GM23338 (cell line): ENCODE measurements around the gene GRPR. TPM values are rescaled to one million over a fixed set of nuclear protein-coding genes. Genes with fewer than 3 reads are reported as not detected.

ENCODE experiments used
- ATAC-seq: fragments of 200-7000 bp; cut with Tn5 transposase; 3 replicates; pipeline ENCODE4 v1.9.1; 2020
- DNase-seq: peaks from one replicate; pipeline ENCODE4 v3.0.0-alpha.2; 2015; ENCODE audit warnings: low spot score
- H2AFZ ChIP-seq: fragments of 200-600 bp; sonication (generic); 2 replicates; pipeline ENCODE4 v1.8.0; 2016; ENCODE audit warnings: antibody characterized with exemption, mild to moderate bottlenecking, moderate library complexity
- H3F3A ChIP-seq: fragments of 200-600 bp; sonication (generic); replicated peaks from 2 replicates; pipeline ENCODE4 v1.8.0; 2017; ENCODE audit warnings: antibody characterized with exemption, mixed run types, low read depth
- H3K27ac ChIP-seq: fragments of 200-600 bp; sonication (generic); 2 replicates; pipeline ENCODE4 v1.6.1; 2016; ENCODE audit warnings: low read depth
- H3K27me3 ChIP-seq: fragments of 200-600 bp; sonication (generic); 2 replicates; pipeline ENCODE4 v1.8.0; 2016; ENCODE audit warnings: mild to moderate bottlenecking, mixed run types, moderate library complexity; ENCODE audit not compliant: insufficient read depth
- H3K36me3 ChIP-seq: fragments of 200-600 bp; sonication (generic); 2 replicates; pipeline ENCODE4 v1.8.0; 2016; ENCODE audit warnings: mild to moderate bottlenecking; ENCODE audit not compliant: insufficient read depth
- H3K4me1 ChIP-seq: fragments of 200-600 bp; sonication (generic); 2 replicates; pipeline ENCODE4 v1.8.0; 2016; ENCODE audit warnings: mild to moderate bottlenecking, moderate library complexity; ENCODE audit not compliant: insufficient read depth
- H3K4me2 ChIP-seq: fragments of 200-600 bp; sonication (generic); 2 replicates; pipeline ENCODE4 v1.7.1; 2017; ENCODE audit warnings: mixed run types
- H3K4me3 ChIP-seq: fragments of 200-600 bp; sonication (generic); 2 replicates; pipeline ENCODE4 v1.6.1; 2016; ENCODE audit warnings: mixed run types
- H3K79me2 ChIP-seq: fragments of 200-600 bp; sonication (generic); replicated peaks from 2 replicates; pipeline ENCODE4 v1.8.0; 2017; ENCODE audit warnings: mild to moderate bottlenecking; ENCODE audit not compliant: insufficient read depth
- H3K9me2 ChIP-seq: fragments of 200-600 bp; sonication (generic); 2 replicates; pipeline ENCODE4 v1.8.0; 2017; ENCODE audit not compliant: insufficient read depth
- H4K20me1 ChIP-seq: fragments of 200-600 bp; sonication (generic); replicated peaks from 2 replicates; pipeline ENCODE4 v1.8.0; 2017; ENCODE audit warnings: mild to moderate bottlenecking; ENCODE audit not compliant: insufficient read depth
- H3K27ac Mint-ChIP-seq: 2 replicates; pipeline ENCODE4 v1.8.0; 2020; ENCODE audit warnings: inconsistent platforms, mild to moderate bottlenecking, moderate library complexity, mixed read lengths
- H3K27me3 Mint-ChIP-seq: 3 replicates; pipeline ENCODE4 v1.8.0; 2022; ENCODE audit warnings: low read depth, mild to moderate bottlenecking, moderate library complexity, mixed read lengths, inconsistent platforms; ENCODE audit not compliant: insufficient read depth, poor library complexity
- H3K36me3 Mint-ChIP-seq: 3 replicates; pipeline ENCODE4 v1.8.0; 2021; ENCODE audit warnings: low read depth, mild to moderate bottlenecking, inconsistent platforms, moderate library complexity, mixed read lengths
- H3K4me1 Mint-ChIP-seq: 3 replicates; pipeline ENCODE4 v1.8.0; 2020; ENCODE audit warnings: mild to moderate bottlenecking, inconsistent platforms, mixed read lengths
- H3K4me3 Mint-ChIP-seq: 3 replicates; pipeline ENCODE4 v1.8.0; 2021; ENCODE audit warnings: moderate library complexity, mild to moderate bottlenecking, inconsistent platforms, mixed read lengths
- H3K9me3 Mint-ChIP-seq: 3 replicates; pipeline ENCODE4 v1.8.0; 2020; ENCODE audit warnings: moderate library complexity, mild to moderate bottlenecking, inconsistent platforms, mixed read lengths
- EZH2 ChIP-seq: fragments of 200-600 bp; sonication (generic); IDR thresholded peaks from one replicate; pipeline ENCODE4 v1.8.0; 2017; ENCODE audit warnings: antibody characterized with exemption, mild to moderate bottlenecking, low read depth; ENCODE audit not compliant: unreplicated experiment
- EZH2phosphoT487 ChIP-seq: fragments of 200-600 bp; sonication (generic); IDR thresholded peaks from one replicate; pipeline ENCODE4 v1.8.1; 2018; ENCODE audit warnings: antibody characterized with exemption; ENCODE audit not compliant: unreplicated experiment
- JUNB ChIP-seq: IDR thresholded peaks from one replicate; pipeline ENCODE4 v1.6.1; 2016; ENCODE audit warnings: antibody characterized with exemption; ENCODE audit not compliant: unreplicated experiment
- NANOG ChIP-seq: IDR thresholded peaks from 2 replicates; pipeline ENCODE4 v1.6.1; 2016; ENCODE audit warnings: antibody characterized with exemption, borderline replicate concordance
- POLR2AphosphoS5 ChIP-seq: IDR thresholded peaks from 2 replicates; pipeline ENCODE4 v1.6.1; 2016; ENCODE audit warnings: antibody characterized with exemption, low read depth
- STAT1 ChIP-seq: IDR thresholded peaks from one replicate; pipeline ENCODE4 v1.6.1; 2016; ENCODE audit warnings: antibody characterized with exemption; ENCODE audit not compliant: unreplicated experiment
- ZNF331 ChIP-seq: fragments of 250-450 bp; sonication (Bioruptor Pico); IDR thresholded peaks from 2 replicates; pipeline ENCODE4 v1.5.0; 2020; ENCODE audit warnings: low read depth, mild to moderate bottlenecking, moderate library complexity
- polyA plus RNA-seq: library from polyadenylated mRNA; unstranded; fragments of >200 nt; fragmentation: Nextera tagmentation; extraction: Ambion mirVana; gene quantifications from 2 replicates; pipeline ENCODE4 v1.2.1, GENCODE V29; 2016
- total RNA-seq: library from RNA; depleted of rRNA; stranded (reverse); fragments of >200 nt; shearing (Covaris generic); gene quantifications from 2 replicates; pipeline ENCODE4 v1.2.3, GENCODE V29; 2014
- TF ChIP-seq, protein P1 (sequence below): fragments of 250-450 bp; sonication (Bioruptor Pico); IDR thresholded peaks from 2 replicates; pipeline ENCODE4 v1.5.0; 2020; ENCODE audit warnings: mild to moderate bottlenecking, moderate library complexity
- TF ChIP-seq, protein P2 (sequence below): IDR thresholded peaks from 2 replicates; pipeline ENCODE4 v1.6.1; 2016; ENCODE audit warnings: antibody characterized with exemption
- TF ChIP-seq, protein P3 (sequence below): IDR thresholded peaks from one replicate; pipeline ENCODE4 v1.6.1; 2018; ENCODE audit warnings: antibody characterized with exemption; ENCODE audit not compliant: unreplicated experiment

GRPR gene
- total and polyA plus RNA-seq, 2 experiments from 2014 or later, result 13.4 to 14.3 TPM

GRCh38 chrX:16114611-16115010 is 8.8 kb upstream of the GRPR start:
- Mint-ChIP-seq H3K4me1 (no peaks in the 10 kb centered on the region), H3K27me3 (no peaks in the 10 kb centered on the region), H3K9me3 (peaks cover 19% of the 10 kb centered on the region), H3K36me3 (peaks cover 30% of the 10 kb centered on the region; the same call in 2 of the 3 replicates), H3K4me3 (no peak overlapping the region), H3K27ac (no peak overlapping the region)
- DNase-seq, result no peak
- Histone ChIP-seq H3K79me2 (no peaks in the 10 kb centered on the region), H3K4me1 (no peaks in the 10 kb centered on the region), H3K27ac (no peak overlapping the region), H4K20me1 (no peaks in the 10 kb centered on the region), H3K36me3 (no peaks in the 10 kb centered on the region), H3F3A (no peaks in the 10 kb centered on the region), H3K27me3 (no peaks in the 10 kb centered on the region), H3K4me2 (no peak overlapping the region), H3K9me2 (no peaks in the 10 kb centered on the region), H3K4me3 (no peak overlapping the region), H2AFZ (no peak overlapping the region)
- no peak for TF ChIP-seq EZH2
- no peak for TF ChIP-seq POLR2AphosphoS5
- ATAC-seq, result no peak

DNA sequence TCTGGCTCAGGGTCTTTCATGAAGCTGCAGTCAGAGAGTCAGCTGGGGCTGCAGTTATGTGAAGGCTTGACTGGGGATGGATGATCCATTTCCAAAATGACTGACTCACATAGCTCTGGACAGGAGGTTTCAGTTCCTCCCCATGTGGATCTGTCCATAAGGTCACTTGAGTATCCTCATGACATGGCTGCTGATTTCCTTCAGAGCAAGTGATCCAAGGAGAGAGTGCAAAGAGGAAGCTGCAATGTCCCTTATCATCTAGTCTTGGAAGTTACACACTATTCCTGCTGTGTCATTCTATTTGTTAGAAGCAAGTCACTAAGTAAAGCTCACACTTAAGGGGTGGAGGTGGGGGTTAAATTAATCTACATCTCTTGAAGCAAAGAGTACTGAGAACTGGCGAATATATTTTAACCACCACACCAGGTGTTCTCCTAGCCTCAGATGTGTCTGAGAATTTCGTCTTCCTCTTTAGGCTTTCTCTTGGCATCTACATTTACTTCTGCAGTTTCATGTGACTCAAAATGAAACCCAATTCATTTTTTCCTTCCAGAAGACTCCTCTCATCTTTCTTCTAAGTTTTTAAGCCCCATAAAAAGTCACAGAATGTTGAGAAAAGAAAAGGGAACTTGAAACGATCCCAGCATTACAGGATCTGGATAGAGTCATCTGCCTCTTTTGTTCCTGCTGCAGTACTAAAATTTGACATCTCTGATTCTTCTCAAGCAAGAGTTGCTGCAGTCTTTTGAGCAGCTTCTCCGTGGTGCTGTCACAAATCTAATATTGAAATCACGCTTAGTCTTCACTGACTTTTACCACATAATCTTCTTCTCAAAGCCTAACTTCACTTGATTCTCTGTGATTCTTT is 3.8 kb upstream of the GRPR start:
- Histone ChIP-seq H3K4me1 (no peaks in the 10 kb centered on the region; the same call in none of the 2 replicates), H4K20me1 (no peaks in the 10 kb centered on the region), H3K4me3 (no peak overlapping the region), H3K4me2 (no peak overlapping the region), H3K79me2 (peaks cover 6% of the 10 kb centered on the region), H3F3A (no peaks in the 10 kb centered on the region), H3K9me2 (no peaks in the 10 kb centered on the region), H3K36me3 (no peaks in the 10 kb centered on the region), H3K27me3 (no peaks in the 10 kb centered on the region), H2AFZ (no peak overlapping the region), H3K27ac (no peak overlapping the region)
- H3K27ac Mint-ChIP-seq, result no peak overlapping the region
- DNase-seq, result no peak
- peaks cover 34% of the 10 kb centered on the region for H3K36me3 Mint-ChIP-seq
- H3K4me1 Mint-ChIP-seq, result peaks cover 20% of the 10 kb centered on the region; the same call in 2 of the 3 replicates
- H3K4me3 Mint-ChIP-seq, result no peak overlapping the region
- no peaks in the 10 kb centered on the region for H3K27me3 Mint-ChIP-seq
- H3K9me3 Mint-ChIP-seq, result peaks cover 22% of the 10 kb centered on the region; the same call in 2 of the 3 replicates
- ATAC-seq, result no peak
- no peak for TF ChIP-seq STAT1
- TF ChIP-seq, protein P1, sequence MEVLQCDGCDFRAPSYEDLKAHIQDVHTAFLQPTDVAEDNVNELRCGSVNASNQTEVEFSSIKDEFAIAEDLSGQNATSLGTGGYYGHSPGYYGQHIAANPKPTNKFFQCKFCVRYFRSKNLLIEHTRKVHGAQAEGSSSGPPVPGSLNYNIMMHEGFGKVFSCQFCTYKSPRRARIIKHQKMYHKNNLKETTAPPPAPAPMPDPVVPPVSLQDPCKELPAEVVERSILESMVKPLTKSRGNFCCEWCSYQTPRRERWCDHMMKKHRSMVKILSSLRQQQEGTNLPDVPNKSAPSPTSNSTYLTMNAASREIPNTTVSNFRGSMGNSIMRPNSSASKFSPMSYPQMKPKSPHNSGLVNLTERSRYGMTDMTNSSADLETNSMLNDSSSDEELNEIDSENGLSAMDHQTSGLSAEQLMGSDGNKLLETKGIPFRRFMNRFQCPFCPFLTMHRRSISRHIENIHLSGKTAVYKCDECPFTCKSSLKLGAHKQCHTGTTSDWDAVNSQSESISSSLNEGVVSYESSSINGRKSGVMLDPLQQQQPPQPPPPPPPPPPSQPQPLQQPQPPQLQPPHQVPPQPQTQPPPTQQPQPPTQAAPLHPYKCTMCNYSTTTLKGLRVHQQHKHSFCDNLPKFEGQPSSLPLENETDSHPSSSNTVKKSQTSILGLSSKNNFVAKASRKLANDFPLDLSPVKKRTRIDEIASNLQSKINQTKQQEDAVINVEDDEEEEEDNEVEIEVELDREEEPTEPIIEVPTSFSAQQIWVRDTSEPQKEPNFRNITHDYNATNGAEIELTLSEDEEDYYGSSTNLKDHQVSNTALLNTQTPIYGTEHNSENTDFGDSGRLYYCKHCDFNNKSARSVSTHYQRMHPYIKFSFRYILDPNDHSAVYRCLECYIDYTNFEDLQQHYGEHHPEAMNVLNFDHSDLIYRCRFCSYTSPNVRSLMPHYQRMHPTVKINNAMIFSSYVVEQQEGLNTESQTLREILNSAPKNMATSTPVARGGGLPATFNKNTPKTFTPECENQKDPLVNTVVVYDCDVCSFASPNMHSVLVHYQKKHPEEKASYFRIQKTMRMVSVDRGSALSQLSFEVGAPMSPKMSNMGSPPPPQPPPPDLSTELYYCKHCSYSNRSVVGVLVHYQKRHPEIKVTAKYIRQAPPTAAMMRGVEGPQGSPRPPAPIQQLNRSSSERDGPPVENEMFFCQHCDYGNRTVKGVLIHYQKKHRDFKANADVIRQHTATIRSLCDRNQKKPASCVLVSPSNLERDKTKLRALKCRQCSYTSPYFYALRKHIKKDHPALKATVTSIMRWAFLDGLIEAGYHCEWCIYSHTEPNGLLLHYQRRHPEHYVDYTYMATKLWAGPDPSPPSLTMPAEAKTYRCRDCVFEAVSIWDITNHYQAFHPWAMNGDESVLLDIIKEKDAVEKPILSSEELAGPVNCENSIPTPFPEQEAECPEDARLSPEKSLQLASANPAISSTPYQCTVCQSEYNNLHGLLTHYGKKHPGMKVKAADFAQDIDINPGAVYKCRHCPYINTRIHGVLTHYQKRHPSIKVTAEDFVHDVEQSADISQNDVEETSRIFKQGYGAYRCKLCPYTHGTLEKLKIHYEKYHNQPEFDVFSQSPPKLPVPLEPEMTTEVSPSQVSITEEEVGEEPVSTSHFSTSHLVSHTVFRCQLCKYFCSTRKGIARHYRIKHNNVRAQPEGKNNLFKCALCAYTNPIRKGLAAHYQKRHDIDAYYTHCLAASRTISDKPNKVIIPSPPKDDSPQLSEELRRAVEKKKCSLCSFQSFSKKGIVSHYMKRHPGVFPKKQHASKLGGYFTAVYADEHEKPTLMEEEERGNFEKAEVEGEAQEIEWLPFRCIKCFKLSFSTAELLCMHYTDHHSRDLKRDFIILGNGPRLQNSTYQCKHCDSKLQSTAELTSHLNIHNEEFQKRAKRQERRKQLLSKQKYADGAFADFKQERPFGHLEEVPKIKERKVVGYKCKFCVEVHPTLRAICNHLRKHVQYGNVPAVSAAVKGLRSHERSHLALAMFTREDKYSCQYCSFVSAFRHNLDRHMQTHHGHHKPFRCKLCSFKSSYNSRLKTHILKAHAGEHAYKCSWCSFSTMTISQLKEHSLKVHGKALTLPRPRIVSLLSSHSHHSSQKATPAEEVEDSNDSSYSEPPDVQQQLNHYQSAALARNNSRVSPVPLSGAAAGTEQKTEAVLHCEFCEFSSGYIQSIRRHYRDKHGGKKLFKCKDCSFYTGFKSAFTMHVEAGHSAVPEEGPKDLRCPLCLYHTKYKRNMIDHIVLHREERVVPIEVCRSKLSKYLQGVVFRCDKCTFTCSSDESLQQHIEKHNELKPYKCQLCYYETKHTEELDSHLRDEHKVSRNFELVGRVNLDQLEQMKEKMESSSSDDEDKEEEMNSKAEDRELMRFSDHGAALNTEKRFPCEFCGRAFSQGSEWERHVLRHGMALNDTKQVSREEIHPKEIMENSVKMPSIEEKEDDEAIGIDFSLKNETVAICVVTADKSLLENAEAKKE (CRISPR knock-in tag), result no peak
- no peak for TF ChIP-seq EZH2
- no peak for TF ChIP-seq NANOG
- TF ChIP-seq, protein P2, sequence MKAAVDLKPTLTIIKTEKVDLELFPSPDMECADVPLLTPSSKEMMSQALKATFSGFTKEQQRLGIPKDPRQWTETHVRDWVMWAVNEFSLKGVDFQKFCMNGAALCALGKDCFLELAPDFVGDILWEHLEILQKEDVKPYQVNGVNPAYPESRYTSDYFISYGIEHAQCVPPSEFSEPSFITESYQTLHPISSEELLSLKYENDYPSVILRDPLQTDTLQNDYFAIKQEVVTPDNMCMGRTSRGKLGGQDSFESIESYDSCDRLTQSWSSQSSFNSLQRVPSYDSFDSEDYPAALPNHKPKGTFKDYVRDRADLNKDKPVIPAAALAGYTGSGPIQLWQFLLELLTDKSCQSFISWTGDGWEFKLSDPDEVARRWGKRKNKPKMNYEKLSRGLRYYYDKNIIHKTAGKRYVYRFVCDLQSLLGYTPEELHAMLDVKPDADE, result no peak
- TF ChIP-seq ZNF331 (CRISPR knock-in tag), result no peak
- TF ChIP-seq, protein P3, sequence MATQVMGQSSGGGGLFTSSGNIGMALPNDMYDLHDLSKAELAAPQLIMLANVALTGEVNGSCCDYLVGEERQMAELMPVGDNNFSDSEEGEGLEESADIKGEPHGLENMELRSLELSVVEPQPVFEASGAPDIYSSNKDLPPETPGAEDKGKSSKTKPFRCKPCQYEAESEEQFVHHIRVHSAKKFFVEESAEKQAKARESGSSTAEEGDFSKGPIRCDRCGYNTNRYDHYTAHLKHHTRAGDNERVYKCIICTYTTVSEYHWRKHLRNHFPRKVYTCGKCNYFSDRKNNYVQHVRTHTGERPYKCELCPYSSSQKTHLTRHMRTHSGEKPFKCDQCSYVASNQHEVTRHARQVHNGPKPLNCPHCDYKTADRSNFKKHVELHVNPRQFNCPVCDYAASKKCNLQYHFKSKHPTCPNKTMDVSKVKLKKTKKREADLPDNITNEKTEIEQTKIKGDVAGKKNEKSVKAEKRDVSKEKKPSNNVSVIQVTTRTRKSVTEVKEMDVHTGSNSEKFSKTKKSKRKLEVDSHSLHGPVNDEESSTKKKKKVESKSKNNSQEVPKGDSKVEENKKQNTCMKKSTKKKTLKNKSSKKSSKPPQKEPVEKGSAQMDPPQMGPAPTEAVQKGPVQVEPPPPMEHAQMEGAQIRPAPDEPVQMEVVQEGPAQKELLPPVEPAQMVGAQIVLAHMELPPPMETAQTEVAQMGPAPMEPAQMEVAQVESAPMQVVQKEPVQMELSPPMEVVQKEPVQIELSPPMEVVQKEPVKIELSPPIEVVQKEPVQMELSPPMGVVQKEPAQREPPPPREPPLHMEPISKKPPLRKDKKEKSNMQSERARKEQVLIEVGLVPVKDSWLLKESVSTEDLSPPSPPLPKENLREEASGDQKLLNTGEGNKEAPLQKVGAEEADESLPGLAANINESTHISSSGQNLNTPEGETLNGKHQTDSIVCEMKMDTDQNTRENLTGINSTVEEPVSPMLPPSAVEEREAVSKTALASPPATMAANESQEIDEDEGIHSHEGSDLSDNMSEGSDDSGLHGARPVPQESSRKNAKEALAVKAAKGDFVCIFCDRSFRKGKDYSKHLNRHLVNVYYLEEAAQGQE, result no peak
- no peak for TF ChIP-seq JUNB
- no peak for TF ChIP-seq EZH2phosphoT487
